HG02981 (cell line): Measurements from ENCODE around the gene CAPN3.
"Not testable (repeated sequence)": the region's sequence is repeated elsewhere in the genome, so short reads cannot be mapped to it uniquely, and the experiment has no call there.

Source experiments
- ATAC-seq: cut with Tn5 transposase; IDR thresholded peaks from one replicate; pipeline ENCODE4 v1.9.1; 2021; ENCODE audit warnings: mild to moderate bottlenecking, moderate library complexity; ENCODE audit not compliant: unreplicated experiment

CAPN3 gene

GRCh38 chr15:42359249-42359648 lies at the start of gene CAPN3:
CAPN3 (plus strand) TSS chr15:42359501; CDS start chr15:42359806, 305 bp downstream.
- ATAC-seq: no peak

- ATAC-seq: no peak
These were observed 45.8 kb upstream of the CAPN3 start for GRCh38 chr15:42313463-42313862.

- ATAC-seq: no peak
These were observed 44.5 kb upstream of the CAPN3 start for GRCh38 chr15:42314818-42315217.

GRCh38 chr15:42315521-42315920 lies 43.8 kb upstream of the CAPN3 start:
- ATAC-seq: no peak

- ATAC-seq: not testable (repeated sequence)
These were observed 43.0 kb upstream of the CAPN3 start for GRCh38 chr15:42316282-42316805.

- no peak for ATAC-seq
These were observed 40.1 kb upstream of the CAPN3 start for GRCh38 chr15:42319206-42319605.

- no peak for ATAC-seq
These were observed 35.0 kb upstream of the CAPN3 start for GRCh38 chr15:42324308-42324707.

- ATAC-seq: no peak
These were observed 30.1 kb upstream of the CAPN3 start for GRCh38 chr15:42329161-42329560.

- ATAC-seq: no peak
These were observed 29.3 kb upstream of the CAPN3 start for GRCh38 chr15:42329992-42330391.

- ATAC-seq: no peak
These were observed 28.1 kb upstream of the CAPN3 start for GRCh38 chr15:42331235-42331634.

- ATAC-seq: no peak
These were observed 27.0 kb upstream of the CAPN3 start for GRCh38 chr15:42332331-42332730.

GRCh38 chr15:42335074-42335473 lies 24.2 kb upstream of the CAPN3 start:
- ATAC-seq: no peak

GRCh38 chr15:42336650-42337049 lies 22.7 kb upstream of the CAPN3 start:
- ATAC-seq: not testable (repeated sequence)

- ATAC-seq: not testable (repeated sequence)
These were observed 22.2 kb upstream of the CAPN3 start for GRCh38 chr15:42337104-42337503.

- no peak for ATAC-seq
These were observed 20.8 kb upstream of the CAPN3 start for GRCh38 chr15:42338500-42338899.

- no peak for ATAC-seq
These were observed 15.6 kb upstream of the CAPN3 start for GRCh38 chr15:42343596-42344232.

GRCh38 chr15:42344763-42345162 lies 14.5 kb upstream of the CAPN3 start:
- ATAC-seq: no peak

GRCh38 chr15:42345504-42345903 lies 13.8 kb upstream of the CAPN3 start:
- no peak for ATAC-seq

GRCh38 chr15:42348083-42348482 lies 11.2 kb upstream of the CAPN3 start:
- no peak for ATAC-seq

- no peak for ATAC-seq
These were observed 10.1 kb upstream of the CAPN3 start for GRCh38 chr15:42349186-42349585.

- ATAC-seq: no peak
These were observed 6.9 kb upstream of the CAPN3 start for GRCh38 chr15:42352401-42352800.

GRCh38 chr15:42353061-42353460 lies 6.2 kb upstream of the CAPN3 start:
- no peak for ATAC-seq

- no peak for ATAC-seq
These were observed 4.5 kb upstream of the CAPN3 start for GRCh38 chr15:42354824-42355223.
